Smooth muscle cell (in vitro differentiated cells): ENCODE measurements around the gene AQP5. TPM values are rescaled to one million over a fixed set of nuclear protein-coding genes. Genes with fewer than 3 reads are reported as not detected.

ENCODE experiments used
- DNase-seq: peaks from one replicate; lab custom pipeline; 2025; ENCODE audit not compliant: unreplicated experiment; lab: John Stamatoyannopoulos, UW
- H2AFZ ChIP-seq: fragments of 200-600 bp; sonication (generic); 2 replicates; pipeline ENCODE4 v1.6.0; 2016; ENCODE audit warnings: antibody characterized with exemption, low read depth, mild to moderate bottlenecking
- H3F3A ChIP-seq: fragments of 200-600 bp; sonication (generic); 2 replicates; pipeline ENCODE4 v1.6.0; 2017; ENCODE audit warnings: antibody characterized with exemption, low read depth
- H3K27ac ChIP-seq: fragments of 200-600 bp; sonication (generic); 2 replicates; pipeline ENCODE4 v1.5.1; 2016; ENCODE audit warnings: low read depth, mild to moderate bottlenecking
- H3K27me3 ChIP-seq: fragments of 200-600 bp; sonication (generic); 2 replicates; pipeline ENCODE4 v1.6.1; 2016; ENCODE audit warnings: low read depth, mild to moderate bottlenecking
- H3K36me3 ChIP-seq: fragments of 200-600 bp; sonication (generic); 2 replicates; pipeline ENCODE4 v1.5.1; 2016; ENCODE audit warnings: low read depth
- H3K4me1 ChIP-seq: fragments of 200-600 bp; sonication (generic); 2 replicates; pipeline ENCODE4 v1.5.1; 2016; ENCODE audit warnings: low read depth
- H3K4me2 ChIP-seq: fragments of 200-600 bp; sonication (generic); 2 replicates; pipeline ENCODE4 v1.6.0; 2016; ENCODE audit warnings: mild to moderate bottlenecking
- H3K4me3 ChIP-seq: fragments of 200-600 bp; sonication (generic); 2 replicates; pipeline ENCODE4 v1.5.1; 2016; ENCODE audit warnings: mild to moderate bottlenecking
- H3K79me2 ChIP-seq: fragments of 200-600 bp; sonication (generic); 2 replicates; pipeline ENCODE4 v1.6.0; 2016; ENCODE audit warnings: low read depth, mild to moderate bottlenecking
- H3K9ac ChIP-seq: fragments of 200-600 bp; sonication (generic); 2 replicates; pipeline ENCODE4 v1.6.0; 2016; ENCODE audit warnings: low read depth
- H3K9me3 ChIP-seq: fragments of 200-600 bp; sonication (generic); replicated peaks from 2 replicates; pipeline ENCODE4 v1.5.1; 2016; ENCODE audit warnings: low read depth
- H4K20me1 ChIP-seq: fragments of 200-600 bp; sonication (generic); 2 replicates; pipeline ENCODE4 v1.6.0; 2016; ENCODE audit warnings: low read depth
- CTCF ChIP-seq: fragments of 200-600 bp; sonication (generic); IDR thresholded peaks from 2 replicates; pipeline ENCODE4 v1.5.1; 2017; ENCODE audit warnings: borderline replicate concordance, mild to moderate bottlenecking, antibody characterized with exemption; ENCODE audit not compliant: insufficient read depth, poor library complexity, severe bottlenecking
- WGBS: methylation state at CpG from one replicate; pipeline ENCODE4 v1.1.7; 2016; ENCODE audit warnings: low lambda C conversion rate; 5-methylcytosine and 5-hydroxymethylcytosine counted together
- polyA plus RNA-seq: library from polyadenylated mRNA; unstranded; fragments of >200 nt; fragmentation: Nextera tagmentation; extraction: Ambion mirVana; gene quantifications from 2 replicates; pipeline ENCODE4 v1.2.1, GENCODE V29; 2016
- total RNA-seq: library from RNA; depleted of rRNA; stranded (reverse); fragments of >200 nt; gene quantifications from 2 replicates; pipeline ENCODE4 v1.2.3, GENCODE V29; 2014

The AQP5 gene
- total and polyA plus RNA-seq, 2 experiments from 2014 or later = not detected

- no peak for TF ChIP-seq CTCF
- Histone ChIP-seq H3K4me3 (no peak overlapping the region), H3K9ac (no peak overlapping the region), H3K36me3 (no peaks in the 10 kb centered on the region), H2AFZ (no peak overlapping the region), H4K20me1 (no peaks in the 10 kb centered on the region), H3K27ac (no peak overlapping the region), H3K4me1 (no peaks in the 10 kb centered on the region), H3K27me3 (peaks cover 59% of the 10 kb centered on the region), H3F3A (no peaks in the 10 kb centered on the region), H3K4me2 (no peak overlapping the region), H3K79me2 (no peaks in the 10 kb centered on the region), H3K9me3 (no peaks in the 10 kb centered on the region)
- WGBS = 88% methylated on average over 21 of the region's 21 CpGs
- no peak for DNase-seq
These were observed 7.5 kb upstream of the AQP5 start for GRCh38 chr12:49953961-49954846.

GRCh38 chr12:49954863-49955830, 6.5 kb upstream of the AQP5 start:
- Histone ChIP-seq H3K79me2 (no peaks in the 10 kb centered on the region), H3K4me1 (peaks cover 7% of the 10 kb centered on the region), H3K27ac (no peak overlapping the region), H3K9ac (no peak overlapping the region), H2AFZ (no peak overlapping the region), H3K4me3 (no peak overlapping the region), H3F3A (no peaks in the 10 kb centered on the region), H3K9me3 (no peaks in the 10 kb centered on the region), H4K20me1 (no peaks in the 10 kb centered on the region), H3K36me3 (no peaks in the 10 kb centered on the region), H3K4me2 (no peak overlapping the region), H3K27me3 (peaks cover 68% of the 10 kb centered on the region)
- TF ChIP-seq CTCF = no peak
- DNase-seq = no peak
- WGBS = 64% methylated on average over 53 of the region's 53 CpGs

- no peak overlapping the region for H3K9ac ChIP-seq
- WGBS = 80% methylated on average over 13 of the region's 13 CpGs
- no peak overlapping the region for H2AFZ ChIP-seq
- no peak for TF ChIP-seq CTCF
- H3K4me1 ChIP-seq = peaks cover 10% of the 10 kb centered on the region
- H3K27me3 ChIP-seq = peaks cover 77% of the 10 kb centered on the region
- H3F3A ChIP-seq = no peaks in the 10 kb centered on the region
- no peak for DNase-seq
- H3K9me3 ChIP-seq = no peaks in the 10 kb centered on the region
- H3K79me2 ChIP-seq = no peaks in the 10 kb centered on the region
- H3K4me2 ChIP-seq = no peak overlapping the region
- no peaks in the 10 kb centered on the region for H3K36me3 ChIP-seq
- H4K20me1 ChIP-seq = no peaks in the 10 kb centered on the region
- no peak overlapping the region for H3K27ac ChIP-seq
- no peak overlapping the region for H3K4me3 ChIP-seq
These were observed 5.6 kb upstream of the AQP5 start for GRCh38 chr12:49955899-49956662.
